HG03045 (cell line): ENCODE data around the gene RPL10.

Source experiments
- ATAC-seq: cut with Tn5 transposase; IDR thresholded peaks from one replicate; pipeline ENCODE4 v1.9.1; 2021; ENCODE audit warnings: mild to moderate bottlenecking, moderate library complexity; ENCODE audit not compliant: unreplicated experiment

Gene RPL10

DNA sequence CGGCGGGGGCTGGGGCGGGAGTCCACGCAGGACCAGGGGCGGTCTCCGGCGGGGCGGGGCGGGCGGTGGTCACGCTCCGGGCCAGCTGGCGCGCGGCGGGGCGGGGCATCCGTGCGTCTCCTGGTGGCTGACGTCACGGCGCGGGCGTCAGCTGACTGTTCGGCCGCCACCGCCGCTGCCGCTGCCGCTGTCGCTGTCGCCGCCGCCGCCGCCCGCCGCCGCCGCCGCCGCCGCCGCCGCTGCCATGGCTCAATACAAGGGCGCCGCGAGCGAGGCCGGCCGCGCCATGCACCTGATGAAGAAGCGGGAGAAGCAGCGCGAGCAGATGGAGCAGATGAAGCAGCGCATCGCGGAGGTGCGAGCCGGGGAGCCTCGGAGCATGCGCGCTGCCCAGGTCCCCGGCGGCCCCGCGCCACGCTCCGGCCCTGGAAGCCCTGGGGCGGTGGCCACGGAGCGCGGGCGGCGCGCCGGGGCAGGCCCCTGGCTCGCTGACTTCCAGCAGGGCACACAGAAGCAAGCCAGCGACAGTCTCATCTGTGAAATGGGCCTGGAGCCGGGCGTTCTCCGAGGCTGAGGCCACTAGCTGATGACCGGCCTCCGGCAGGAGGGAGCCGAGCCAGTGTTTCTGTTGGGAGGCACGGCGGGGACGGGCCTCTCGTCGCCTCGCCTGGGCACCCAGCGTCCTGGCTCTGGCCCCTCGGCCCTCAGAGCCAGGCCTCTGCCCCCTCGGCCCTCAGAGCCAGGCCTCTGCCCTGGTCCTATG lies 46.0 kb downstream of the RPL10 start, which contains the start of gene FAM50A:
Gene FAM50A, plus strand, starts transcription at position 150 of the 763 bp plus-strand sequence. Its CDS starts 95 bp downstream, at position 245.
- ATAC-seq = peak; percentile 77

DNA sequence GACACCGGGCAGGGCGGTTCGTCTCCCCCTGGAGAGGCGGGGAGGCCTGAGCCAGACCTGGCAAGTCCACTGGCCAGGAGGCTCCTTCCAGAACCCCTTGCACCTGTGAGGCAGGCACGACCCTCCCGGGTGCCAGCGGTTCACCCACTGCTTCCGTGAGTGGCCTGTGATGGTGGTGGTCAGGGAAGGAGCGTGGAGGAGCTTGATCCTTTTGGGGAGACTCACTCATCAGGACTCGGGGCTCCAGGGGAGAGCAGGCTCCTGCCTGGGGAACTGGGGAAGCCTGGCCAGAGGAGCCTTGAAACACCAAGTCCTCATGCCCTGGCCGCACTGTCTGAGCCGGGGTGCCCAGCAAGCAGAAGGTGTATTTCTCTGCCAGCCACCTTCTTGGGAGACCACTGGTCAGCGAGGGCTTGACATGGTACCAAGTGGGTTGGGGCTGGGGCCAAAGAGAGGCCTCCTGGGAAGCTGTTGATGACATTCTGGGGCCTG lies 46.6 kb downstream of the RPL10 start:
- ATAC-seq = no peak

DNA sequence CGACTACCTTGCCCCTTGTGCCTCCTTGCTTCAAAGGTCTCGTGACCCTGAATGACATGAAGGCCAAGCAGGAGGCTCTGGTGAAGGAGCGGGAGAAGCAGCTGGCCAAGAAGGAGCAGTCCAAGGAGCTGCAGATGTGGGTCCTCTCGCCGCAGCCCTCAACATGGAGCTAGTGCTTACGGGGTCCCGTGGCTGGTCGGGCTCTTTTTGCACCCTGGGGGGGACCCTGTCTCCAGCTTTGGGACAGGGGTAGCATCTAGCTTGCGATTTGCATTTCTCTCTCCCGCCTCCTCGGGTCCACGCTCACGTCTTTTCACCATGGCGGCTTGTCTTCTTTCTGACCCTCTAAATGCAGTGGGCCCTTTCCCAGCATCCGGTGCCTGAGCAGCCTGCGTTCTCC lies 47.6 kb downstream of the RPL10 start:
- ATAC-seq = no peak

DNA sequence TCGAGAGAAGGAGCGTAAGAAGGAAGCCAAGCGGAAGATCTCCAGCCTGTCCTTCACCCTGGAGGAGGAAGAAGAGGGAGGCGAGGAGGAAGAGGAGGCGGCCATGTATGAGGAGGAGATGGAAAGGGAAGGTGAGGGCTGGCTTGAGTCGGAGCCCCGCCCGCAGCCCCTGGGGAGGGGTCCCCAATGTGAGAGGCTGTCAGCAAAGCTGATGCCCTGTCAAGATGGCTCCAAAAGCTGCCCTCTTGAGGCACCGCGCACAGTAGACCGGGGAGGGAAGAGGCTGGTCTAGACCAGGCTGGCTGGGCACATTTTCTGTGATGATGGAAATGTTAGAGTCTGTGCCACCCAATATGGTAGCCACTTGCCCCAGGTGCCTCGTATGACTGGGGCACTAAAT lies 48.3 kb downstream of the RPL10 start:
- ATAC-seq = no peak

DNA sequence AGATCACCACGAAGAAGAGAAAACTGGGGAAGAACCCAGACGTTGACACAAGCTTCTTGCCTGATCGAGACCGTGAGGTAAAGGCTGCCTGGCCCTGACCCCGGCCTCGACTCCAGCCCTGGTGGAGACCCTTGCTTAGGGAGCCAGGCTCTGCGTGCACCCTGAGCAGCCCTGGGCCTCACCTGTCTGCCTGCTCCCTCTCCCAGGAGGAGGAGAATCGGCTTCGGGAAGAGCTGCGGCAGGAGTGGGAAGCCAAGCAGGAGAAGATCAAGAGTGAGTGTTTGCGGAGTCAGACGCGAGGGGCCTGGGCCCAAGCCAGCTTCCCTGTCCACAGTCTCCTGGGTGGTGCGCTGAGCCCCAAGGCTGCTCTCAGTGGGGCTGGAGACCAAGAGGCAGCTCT lies 50.3 kb downstream of the RPL10 start:
- ATAC-seq = no peak

DNA sequence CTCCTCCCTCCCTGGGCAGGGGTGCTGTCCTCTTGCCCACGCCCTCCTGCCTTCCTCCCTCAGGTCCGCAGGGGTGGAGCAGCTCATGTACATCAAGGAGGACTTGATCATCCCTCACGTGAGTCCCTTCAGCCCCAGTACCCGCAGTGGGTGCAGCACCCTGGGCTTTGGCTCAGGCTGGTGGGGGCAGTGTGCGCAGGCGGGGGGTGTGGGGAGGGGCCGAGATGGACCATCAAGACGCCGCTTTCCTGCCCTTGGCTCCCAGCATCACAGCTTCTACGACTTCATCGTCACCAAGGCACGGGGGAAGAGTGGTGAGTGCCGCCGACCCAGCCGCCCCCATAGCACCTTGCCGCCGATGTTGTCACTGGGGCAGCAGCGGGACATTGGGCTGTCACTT lies 51.4 kb downstream of the RPL10 start:
- no peak for ATAC-seq

DNA sequence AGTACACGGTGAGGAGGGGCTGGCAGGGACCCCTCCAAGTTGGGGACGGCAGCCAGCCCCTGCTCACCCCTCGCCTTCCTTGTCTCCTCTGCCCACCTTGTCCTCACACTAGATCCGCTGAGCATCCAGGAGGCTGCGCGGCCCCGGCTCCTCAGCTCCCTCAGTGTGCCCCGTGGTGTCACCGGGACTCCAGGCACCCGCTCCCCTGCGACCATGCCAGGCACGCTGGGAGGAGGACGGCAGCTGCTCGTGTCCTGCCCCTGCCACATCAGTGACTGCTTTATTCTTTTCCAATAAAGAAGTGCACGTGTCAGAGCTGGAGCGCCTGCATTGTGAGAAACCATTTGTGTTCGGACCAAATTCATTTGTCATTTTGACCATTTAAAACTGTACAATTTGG lies 52.1 kb downstream of the RPL10 start:
- ATAC-seq = no peak
